Measurements from ENCODE around the gene CTU2. TPM values are rescaled to one million over a fixed set of nuclear protein-coding genes. Genes with fewer than 3 reads are reported as not detected.

CTU2 gene
- total RNA-seq, 1 donor from 2014 or later, result 8.3 TPM

DNA sequence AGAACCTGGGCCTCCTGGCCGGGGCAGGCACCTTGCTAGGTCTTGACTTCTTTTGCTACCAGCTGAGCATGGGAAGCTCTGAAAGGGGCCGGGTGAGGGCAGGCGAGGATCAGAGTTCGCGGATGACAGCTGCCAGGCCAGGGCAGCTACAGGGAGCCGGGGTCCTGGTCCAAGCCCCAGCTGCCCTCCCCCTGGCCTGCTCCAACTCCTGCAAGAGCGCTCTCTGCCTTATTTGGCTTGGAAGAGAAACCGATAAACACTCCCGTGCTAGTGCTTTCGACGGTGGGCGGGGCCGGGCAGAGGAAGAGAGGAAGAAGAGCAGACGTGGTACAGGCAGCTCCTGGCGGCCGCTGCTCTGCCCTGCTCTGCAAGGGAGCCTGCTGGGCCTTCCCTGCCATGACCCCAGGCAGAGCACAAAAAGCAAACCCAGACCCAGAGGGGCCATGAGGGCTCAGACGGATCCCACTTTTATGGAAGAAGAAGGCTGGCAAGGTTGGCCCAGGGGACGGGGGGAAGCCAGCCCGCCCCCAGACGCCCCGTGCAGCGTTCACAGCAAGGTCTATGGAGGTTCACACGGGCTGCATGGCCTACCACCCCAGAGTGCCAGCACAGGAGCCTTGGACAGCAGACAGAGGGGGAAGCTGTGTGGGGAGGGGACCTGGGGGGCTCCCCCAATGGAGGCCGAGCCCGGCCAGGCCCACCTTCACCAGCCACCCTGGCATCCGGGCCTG is 53.1 kb downstream of the CTU2 start:
- peak; percentile 82 for ATAC-seq
- DNase-seq (ENCODE audit: low spot score), result peak; percentile 96

DNA sequence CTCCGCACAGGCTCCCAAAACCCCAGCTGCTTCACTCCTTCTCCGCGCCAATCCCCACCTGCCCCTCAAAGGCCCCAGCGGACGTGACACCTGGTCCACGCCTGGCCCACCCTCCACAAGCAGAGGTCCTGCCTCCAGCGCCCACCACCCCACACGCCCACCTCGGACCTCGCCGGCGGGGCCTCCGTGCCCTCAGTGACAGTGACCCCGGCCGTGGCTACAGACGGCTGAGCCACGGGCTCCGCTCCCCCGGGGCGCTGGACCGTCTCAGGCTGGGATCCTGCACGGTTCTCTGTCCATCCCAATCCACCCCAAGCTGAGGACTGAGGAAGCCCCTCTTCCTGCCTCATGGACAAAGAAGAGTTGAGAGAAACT is 53.7 kb downstream of the CTU2 start:
- no peak for ATAC-seq
- DNase-seq (ENCODE audit: low spot score), result no peak

DNA sequence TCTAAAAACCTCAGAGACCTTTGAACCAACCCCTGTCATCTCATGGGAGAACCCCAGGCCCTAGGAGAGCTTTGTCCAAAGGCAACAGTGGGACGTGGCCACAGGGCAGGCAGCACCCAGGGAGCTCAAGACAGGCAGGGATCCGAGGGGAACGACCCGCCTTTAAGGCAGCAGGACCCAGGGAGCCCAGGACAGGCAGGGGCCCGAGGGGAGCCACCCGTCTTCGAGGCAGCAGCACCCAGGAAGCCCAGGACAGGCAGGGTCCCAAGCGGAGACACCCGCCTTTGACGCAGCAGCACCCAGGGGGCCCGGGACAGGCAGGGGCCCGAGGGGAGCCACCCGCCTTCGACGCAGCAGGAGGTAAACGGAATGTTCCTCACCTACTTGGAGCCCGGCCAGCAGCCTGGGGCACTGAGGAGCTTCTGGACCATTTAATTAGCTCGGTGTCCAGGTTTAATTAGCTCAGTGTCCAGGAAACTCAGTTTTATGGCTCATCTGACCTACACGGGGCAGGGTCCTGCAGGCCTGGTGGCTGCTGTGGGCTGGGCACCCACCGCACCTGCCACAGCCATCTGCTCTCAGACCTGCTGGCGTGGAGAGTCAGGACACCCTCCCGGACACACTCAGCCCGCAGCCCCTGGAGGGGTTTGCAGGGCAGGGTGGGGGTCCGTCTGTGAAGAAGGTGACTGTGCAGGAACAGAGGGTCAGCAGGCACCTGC is 54.3 kb downstream of the CTU2 start:
- DNase-seq (ENCODE audit: low spot score) (no peak), ATAC-seq (peak; percentile 13)

DNA sequence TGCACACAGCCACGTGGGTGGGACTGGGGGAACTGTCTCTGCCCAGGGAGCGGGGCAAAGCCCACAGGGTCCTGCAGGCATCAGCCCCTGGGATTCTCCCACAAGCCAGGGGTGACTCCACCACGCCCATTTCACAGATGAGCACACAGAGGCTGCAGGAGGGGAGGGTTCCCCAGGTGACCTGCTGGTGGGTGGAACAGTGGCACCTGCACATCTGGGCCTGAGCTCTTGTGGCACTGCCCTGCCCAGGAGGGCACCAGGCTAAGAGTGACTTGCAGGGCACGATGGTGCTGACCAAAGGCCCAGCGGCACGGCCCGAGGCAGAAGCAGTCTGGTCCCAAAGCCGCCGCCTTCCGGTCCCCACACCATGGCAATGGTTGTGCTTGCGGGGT is 54.8 kb downstream of the CTU2 start:
- ATAC-seq, result no peak

DNA sequence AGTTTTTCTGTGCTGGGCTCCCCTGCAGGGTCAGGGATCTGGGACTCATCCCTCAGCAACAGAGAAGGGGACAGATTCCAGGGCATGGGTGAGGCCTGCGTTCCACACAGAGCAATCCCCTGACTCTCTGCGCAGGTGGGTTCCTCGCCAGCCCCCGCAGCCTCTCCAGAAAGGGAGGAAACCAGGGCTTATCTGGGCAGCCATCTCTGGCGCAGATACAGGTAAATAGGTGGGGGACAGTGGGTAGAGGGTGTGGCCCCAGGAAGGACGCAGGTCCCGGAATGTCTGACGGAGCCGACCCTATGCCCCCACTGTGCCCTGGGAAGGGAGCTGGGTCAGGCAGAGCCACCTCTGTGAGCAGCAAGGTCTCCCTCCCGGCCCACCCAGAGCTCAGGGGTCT is 55.5 kb downstream of the CTU2 start:
- no peak for ATAC-seq
- no peak for DNase-seq (ENCODE audit: low spot score)

More for the DNA sequence above, 54.8 kb downstream of the CTU2 start:
- DNase-seq (ENCODE audit: low spot score), result no peak

DNA sequence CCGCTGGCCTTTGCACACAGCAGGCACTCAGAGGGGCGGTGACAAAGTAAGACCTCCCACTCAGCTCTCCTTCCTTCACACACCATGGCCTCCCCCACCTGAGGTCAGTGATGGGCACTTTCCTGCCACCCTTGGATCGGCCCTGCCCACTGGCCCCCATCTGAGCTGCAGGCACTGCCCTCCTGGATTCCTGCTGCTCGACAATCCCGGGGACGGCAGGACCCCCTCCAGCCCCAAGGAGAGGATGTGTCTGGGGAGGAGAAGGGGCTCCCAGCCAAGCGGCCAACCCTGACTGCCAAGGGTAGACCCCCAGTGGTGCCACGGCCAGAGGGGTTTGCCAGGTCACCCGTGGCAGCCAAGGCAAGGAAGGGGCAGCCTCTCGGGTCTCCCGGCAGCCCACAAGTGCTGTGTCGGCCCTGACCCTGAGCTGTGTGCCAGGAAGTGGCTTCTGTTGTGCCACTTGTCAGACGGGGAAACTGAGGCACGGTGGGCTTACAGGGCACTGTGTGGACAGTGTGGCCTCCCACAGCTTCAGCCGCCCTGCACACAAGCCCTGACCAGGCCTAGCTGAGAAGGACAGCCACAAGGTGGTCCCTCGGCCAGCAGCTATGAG is 56.1 kb downstream of the CTU2 start:
- ATAC-seq, result no peak
- no peak for DNase-seq (ENCODE audit: low spot score)

DNA sequence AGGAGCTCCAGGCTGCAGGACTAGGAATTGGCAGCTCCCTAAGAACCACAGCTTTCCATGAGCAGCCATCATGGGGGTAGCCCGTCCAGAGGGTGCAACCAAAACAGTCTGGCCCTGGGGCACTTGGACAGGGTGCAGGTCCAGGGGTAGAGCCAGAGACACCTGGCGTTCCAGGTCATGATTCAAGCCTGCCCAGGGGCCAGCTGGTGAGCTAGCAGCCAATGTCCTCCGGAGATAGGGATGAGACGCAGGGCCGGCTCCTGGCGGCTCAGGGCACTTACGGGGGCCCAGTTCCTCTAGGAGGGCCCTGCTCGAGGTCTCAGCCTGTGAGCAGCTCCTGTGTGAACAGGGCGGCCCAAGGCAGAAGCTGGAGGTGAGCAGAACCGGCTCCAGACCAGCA is 56.6 kb downstream of the CTU2 start:
- peak; percentile 35 for ATAC-seq
- DNase-seq (ENCODE audit: low spot score), result peak; percentile 68

DNA sequence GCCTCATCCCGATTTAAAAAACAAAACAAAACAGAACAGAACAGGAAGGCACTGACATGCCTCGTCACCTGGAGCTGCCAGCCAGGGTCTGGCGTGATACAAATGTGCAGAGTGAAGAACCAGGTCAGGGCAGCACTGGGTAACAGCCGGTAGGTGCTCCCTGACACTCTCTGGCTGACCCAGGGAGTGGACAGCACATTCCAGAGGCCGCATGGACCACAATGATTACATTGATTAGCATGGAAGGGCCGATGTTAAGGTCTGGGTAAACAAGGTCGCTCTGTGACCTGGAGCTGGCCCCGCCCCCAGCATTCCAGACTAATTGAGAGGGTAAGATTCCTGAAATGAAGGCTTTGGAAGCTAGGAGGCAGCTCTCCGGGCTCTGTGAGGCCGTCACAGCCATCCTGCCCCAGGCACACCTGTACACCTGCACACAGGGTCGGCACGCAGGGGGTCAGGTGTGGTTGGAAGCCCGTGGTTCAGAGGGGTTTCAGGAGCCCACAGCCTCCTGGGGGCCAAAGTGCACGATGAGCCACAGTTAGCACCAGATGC is 57.3 kb downstream of the CTU2 start:
- ATAC-seq, result peak; percentile 65

DNA sequence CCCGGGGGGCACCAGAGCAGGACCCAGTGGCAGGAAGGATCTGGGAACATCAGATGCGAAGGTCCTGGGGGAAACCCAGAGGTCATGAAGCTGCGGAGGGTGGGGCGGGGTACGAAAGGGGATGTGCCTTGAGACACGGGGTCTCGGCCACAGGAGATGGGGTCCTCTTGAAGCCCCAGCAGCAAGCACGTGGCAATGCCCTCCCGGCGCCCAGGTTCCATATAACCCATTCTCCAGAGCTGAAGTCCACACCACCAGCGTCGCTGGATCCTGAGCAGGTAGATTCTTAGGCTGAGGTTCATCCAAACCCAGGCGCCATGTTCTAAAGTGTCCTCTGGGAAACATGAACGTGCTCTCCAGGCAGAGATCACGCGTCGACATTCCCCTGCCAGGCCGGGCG is 57.8 kb downstream of the CTU2 start:
- no peak for ATAC-seq
- DNase-seq (ENCODE audit: low spot score), result no peak

More for the DNA sequence above, 57.3 kb downstream of the CTU2 start:
- DNase-seq (ENCODE audit: low spot score), result peak; percentile 80

DNA sequence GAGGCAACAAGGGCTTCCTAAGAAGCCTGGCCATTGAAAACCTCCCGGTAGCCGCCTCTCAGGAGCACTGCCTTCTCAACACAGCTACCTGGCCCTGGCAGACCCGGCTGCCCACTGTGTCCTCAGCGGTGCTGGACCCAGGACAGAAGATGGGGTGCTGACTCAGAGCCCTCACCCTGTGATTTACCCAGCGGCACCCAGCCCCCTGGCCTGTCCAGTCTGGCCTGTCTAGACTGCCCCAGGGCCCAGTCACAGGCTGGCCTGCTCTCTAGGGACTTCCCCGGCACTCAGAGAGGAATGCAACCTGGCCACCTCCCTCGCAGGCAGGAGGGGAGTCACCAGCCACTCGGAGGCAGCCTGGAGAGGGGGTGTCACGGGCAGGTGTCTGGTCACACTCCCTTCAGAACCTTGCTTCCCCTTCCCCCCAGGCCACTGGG is 58.6 kb downstream of the CTU2 start:
- no peak for DNase-seq (ENCODE audit: low spot score)
- ATAC-seq, result peak; percentile 4

Other genes with a start within 250 kb of the CTU2 start
- 18.1 TPM for gene ZC3H18, start 136.1 kb upstream of the CTU2 start, total RNA-seq
- not detected for gene IL17C, start 67.9 kb upstream of the CTU2 start, total RNA-seq
- 32.5 TPM for gene CYBA, start 55.5 kb upstream of the CTU2 start, total RNA-seq
- gene MVD, start 43.4 kb upstream of the CTU2 start, total RNA-seq, result 16.2 TPM
- gene SNAI3, start 20.0 kb upstream of the CTU2 start, total RNA-seq, result 0.43 TPM
- 10.4 TPM for gene RNF166, start 95 bp upstream of the CTU2 start, total RNA-seq
- gene PIEZO1, start 78.7 kb downstream of the CTU2 start, total RNA-seq, result 67.8 TPM
- gene CDT1, start 97.3 kb downstream of the CTU2 start, total RNA-seq, result 0.50 TPM
- 68.9 TPM for gene APRT, start 105.4 kb downstream of the CTU2 start, total RNA-seq
- 23.1 TPM for gene GALNS, start 150.4 kb downstream of the CTU2 start, total RNA-seq
- 20.2 TPM for gene TRAPPC2L, start 150.6 kb downstream of the CTU2 start, total RNA-seq
- 0.23 TPM for gene PABPN1L, start 160.2 kb downstream of the CTU2 start, total RNA-seq